ENCODE measurements around the gene A2M. TPM values are rescaled to one million over a fixed set of nuclear protein-coding genes. Genes with fewer than 3 reads are reported as not detected.

Gene A2M
- total RNA-seq, result 4.6 and 10.2 TPM in 2 replicates

GRCh38 chr12:9115731-9116559, at the start of gene A2M:
TSS of gene A2M (minus strand) at chr12:9115919. CDS start at chr12:9115849, 70 bp downstream.

Other genes with a start within 250 kb of the A2M start
- gene PHC1, start 201.4 kb downstream of the A2M start, total RNA-seq, result 23.4 and 24.5 TPM in 2 replicates
- gene M6PR, start 166.3 kb downstream of the A2M start, total RNA-seq, result 86.8 and 87.3 TPM in 2 replicates
- gene KLRG1, start 126.4 kb downstream of the A2M start, total RNA-seq, result 0.61 and 1.1 TPM in 2 replicates
- not detected in 2 replicates for gene PZP, start 92.5 kb upstream of the A2M start, total RNA-seq

All from hair follicle dermal papilla cell (primary cell).